SK-N-SH (cell line): Measurements from ENCODE around the gene OS9. TPM values are rescaled to one million over a fixed set of nuclear protein-coding genes. Genes with fewer than 3 reads are reported as not detected.

Source experiments
- CTCF ChIA-PET: fragments of 300-600, 350-600 bp; formaldehyde crosslinking; extraction: SDS; loops from one replicate; lab custom pipeline; 2021; lab: Yijun Ruan, JAX
- POLR2A ChIA-PET: fragments of 350-600 bp; sonication (Branson Sonifier 250); formaldehyde crosslinking; extraction: SDS; loops from one replicate; lab custom pipeline; 2020; ENCODE audit warnings: antibody characterized with exemption, inconsistent platforms; lab: Yijun Ruan, JAX
- DNase-seq: peaks from one replicate; pipeline ENCODE4 v3.0.0; 2012
- H2AFZ ChIP-seq: fragments of 200-600 bp; sonication (generic); 2 replicates; pipeline ENCODE4 v1.8.1; 2016; ENCODE audit warnings: antibody characterized with exemption, mild to moderate bottlenecking, low read depth
- H3F3A ChIP-seq: fragments of 200-600 bp; sonication (generic); replicated peaks from 2 replicates; pipeline ENCODE3; 2016; ENCODE audit warnings: antibody characterized with exemption, mild to moderate bottlenecking; ENCODE audit not compliant: insufficient read depth
- H3K27ac ChIP-seq, 2 experiments: fragments of 200-500 bp in 1 of 2; fragments of 200-600 bp in 1 of 2; sonication (Bioruptor generic) in 1 of 2; sonication (generic), shearing (Covaris generic) in 1 of 2; 2 replicates each; pipeline versions ENCODE4 v1.5.1 to v1.6.1; 2014 to 2016; ENCODE audit warnings: low read depth in 2 of 2, inconsistent platforms in 1 of 2, low read length in 1 of 2, mild to moderate bottlenecking in 1 of 2, mixed read lengths in 1 of 2
- H3K27me3 ChIP-seq: fragments of 200-600 bp; sonication (generic), shearing (Covaris generic); 2 replicates; pipeline ENCODE4 v1.6.1; 2016; ENCODE audit warnings: mixed run types; ENCODE audit not compliant: insufficient read depth
- H3K36me3 ChIP-seq, 2 experiments: fragments of 200-500 bp in 1 of 2; fragments of 200-600 bp in 1 of 2; sonication (Bioruptor generic) in 1 of 2; sonication (generic) in 1 of 2; replicated peaks in 1 of 2; 2 replicates each; pipeline versions ENCODE3 to v1.5.1; 2014 to 2016; ENCODE audit warnings: low read length in 1 of 2, mild to moderate bottlenecking in 1 of 2; ENCODE audit not compliant: insufficient read depth in 2 of 2, control insufficient read depth in 1 of 2
- H3K4me1 ChIP-seq, 2 experiments: fragments of 200-500 bp in 1 of 2; fragments of 200-600 bp in 1 of 2; sonication (Bioruptor generic) in 1 of 2; sonication (generic), shearing (Covaris generic) in 1 of 2; 2 replicates each; pipeline versions ENCODE4 v1.5.1 to v1.6.1; 2014 to 2016; ENCODE audit warnings: low read depth in 1 of 2, low read length in 1 of 2, mixed run types in 1 of 2; ENCODE audit not compliant: insufficient read depth in 2 of 2, control insufficient read depth in 1 of 2
- H3K4me2 ChIP-seq: fragments of 200-600 bp; sonication (generic), shearing (Covaris generic); 2 replicates; pipeline ENCODE4 v1.6.1; 2017; ENCODE audit warnings: mixed run types
- H3K4me3 ChIP-seq, 2 experiments: fragments of 200-500 bp in 1 of 2; fragments of 200-600 bp in 1 of 2; sonication (Bioruptor generic) in 1 of 2; sonication (generic), shearing (Covaris generic) in 1 of 2; 2 replicates each; pipeline versions ENCODE4 v1.5.1 to v1.8.1; 2014 to 2016; ENCODE audit warnings: low read depth in 2 of 2, inconsistent platforms in 1 of 2, low read length in 1 of 2, mild to moderate bottlenecking in 1 of 2, mixed read lengths in 1 of 2, moderate library complexity in 1 of 2
- H3K79me2 ChIP-seq: fragments of 200-600 bp; sonication (generic); 2 replicates; pipeline ENCODE4 v1.8.1; 2017; ENCODE audit warnings: mild to moderate bottlenecking; ENCODE audit not compliant: insufficient read depth
- H3K9ac ChIP-seq: fragments of 200-600 bp; sonication (generic); 2 replicates; pipeline ENCODE4 v1.6.1; 2017; ENCODE audit warnings: mixed run types
- H3K9me2 ChIP-seq: fragments of 200-600 bp; sonication (generic); 2 replicates; pipeline ENCODE4 v1.6.1; 2017; ENCODE audit warnings: mixed run types
- H3K9me3 ChIP-seq: fragments of 200-600 bp; sonication (generic); 2 replicates; pipeline ENCODE4 v1.6.1; 2017; ENCODE audit warnings: mixed run types, mild to moderate bottlenecking, moderate library complexity
- H4K20me1 ChIP-seq: fragments of 200-600 bp; sonication (generic); 2 replicates; pipeline ENCODE4 v1.6.1; 2017; ENCODE audit warnings: mild to moderate bottlenecking, mixed run types; ENCODE audit not compliant: insufficient read depth
- EP300 ChIP-seq, 2 experiments: IDR thresholded peaks; 2 replicates each; pipeline versions ENCODE4 v1.4.0 to v1.6.1; 2012; ENCODE audit warnings: borderline replicate concordance in 1 of 2, low read depth in 1 of 2, low read length in 1 of 2
- EZH2phosphoT487 ChIP-seq: fragments of 200-600 bp; sonication (generic); IDR thresholded peaks from 2 replicates; pipeline ENCODE4 v1.6.1; 2017; ENCODE audit warnings: low read depth, mixed run types, mild to moderate bottlenecking, antibody characterized with exemption, moderate library complexity, borderline replicate concordance
- FOSL2 ChIP-seq: IDR thresholded peaks from 2 replicates; pipeline ENCODE4 v1.4.0; 2012; ENCODE audit warnings: low read depth, mild to moderate bottlenecking, moderate library complexity, borderline replicate concordance
- FOXJ3 ChIP-seq: sonication (generic); formaldehyde crosslinking; IDR thresholded peaks from 2 replicates; pipeline ENCODE4 v1.5.1; 2020; ENCODE audit warnings: mild to moderate bottlenecking, missing genetic modification reagents
- MXI1 ChIP-seq: IDR thresholded peaks from 2 replicates; pipeline ENCODE4 v1.6.1; 2012; ENCODE audit warnings: mild to moderate bottlenecking, low read depth, low read length, improper control_type of control experiment
- RAD21 ChIP-seq: IDR thresholded peaks from 2 replicates; pipeline ENCODE4 v1.6.1; 2012; ENCODE audit warnings: mild to moderate bottlenecking, low read length
- RFX5 ChIP-seq: IDR thresholded peaks from 2 replicates; pipeline ENCODE4 v1.6.1; 2012; ENCODE audit warnings: mild to moderate bottlenecking, improper control_type of control experiment, low read length
- WGBS: methylation state at CpG from one replicate; pipeline ENCODE4 v1.1.6; 2017; ENCODE audit warnings: low lambda C conversion rate; 5-methylcytosine and 5-hydroxymethylcytosine counted together
- polyA plus RNA-seq, 3 experiments: library from polyadenylated mRNA; depleted of rRNA; stranded (reverse); fragments of >200 nt; gene quantifications; 2 replicates each; pipeline ENCODE4 v1.2.3, GENCODE V29; 2012
- TF ChIP-seq, protein P1 (sequence below): IDR thresholded peaks from 2 replicates; pipeline ENCODE4 v1.4.0; 2012; ENCODE audit warnings: low read depth, borderline replicate concordance
- TF ChIP-seq, protein P2 (sequence below): IDR thresholded peaks from 2 replicates; pipeline ENCODE4 v1.4.0; 2012; ENCODE audit warnings: low read depth

OS9 gene
- polyA plus RNA-seq, 1 of the 3 experiments (the other 2 are of a cell fraction): 280 TPM

DNA sequence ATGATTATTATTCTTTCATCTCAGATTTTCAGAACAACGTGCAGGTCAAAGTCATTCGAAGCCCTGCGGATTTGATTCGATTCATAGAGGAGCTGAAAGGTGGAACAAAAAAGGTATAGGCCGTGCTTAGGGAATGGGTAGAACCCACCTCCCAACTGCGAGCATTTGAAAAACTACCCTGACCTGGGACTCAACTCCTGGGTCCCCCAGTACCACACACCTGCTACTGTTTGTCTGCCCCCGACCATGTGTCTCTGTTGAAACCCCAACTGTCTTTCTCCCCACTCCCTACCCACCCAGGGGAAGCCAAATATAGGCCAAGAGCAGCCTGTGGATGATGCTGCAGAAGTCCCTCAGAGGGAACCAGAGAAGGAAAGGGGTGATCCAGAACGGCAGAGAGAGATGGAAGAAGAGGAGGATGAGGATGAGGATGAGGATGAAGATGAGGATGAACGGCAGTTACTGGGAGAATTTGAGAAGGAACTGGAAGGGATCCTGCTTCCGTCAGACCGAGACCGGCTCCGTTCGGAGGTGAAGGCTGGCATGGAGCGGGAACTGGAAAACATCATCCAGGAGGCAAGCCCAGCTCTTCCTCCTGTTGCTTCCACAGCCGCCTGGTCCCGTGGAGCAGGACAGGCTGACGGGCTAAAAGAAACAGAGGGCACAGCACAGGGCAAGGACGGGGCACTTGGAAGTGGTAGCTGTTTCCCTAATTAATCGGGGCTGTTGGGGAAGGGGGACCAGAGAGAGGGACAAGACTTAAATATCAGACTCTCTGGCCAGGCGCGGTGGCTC, 24.1 kb downstream of the OS9 start:
- peaks cover 14 to 43% of the 10 kb centered on the region in 2 experiments for H3K36me3 ChIP-seq
- no peak overlapping the region for H2AFZ ChIP-seq
- WGBS: 94% methylated on average over 22 of the region's 22 CpGs
- ChIA-PET POLR2A (no interaction called here), CTCF (interaction anchor here (1.7 kb wide), 1 partner anchor 135 kb away, joined by 5 read pairs; no protein-coding TSS in a partner anchor)
- no peaks in the 10 kb centered on the region for H3K9me3 ChIP-seq
- no peak overlapping the region for H3K4me3 ChIP-seq
- no peaks in the 10 kb centered on the region for H3K9me2 ChIP-seq
- H3K4me2 ChIP-seq: no peak overlapping the region
- H3K27ac ChIP-seq: no peak overlapping the region
- H3K79me2 ChIP-seq: no peaks in the 10 kb centered on the region
- H3K27me3 ChIP-seq: no peaks in the 10 kb centered on the region
- no peak for DNase-seq
- H3F3A ChIP-seq: peaks cover 2% of the 10 kb centered on the region
- H3K4me1 ChIP-seq: no peaks in the 10 kb centered on the region
- no peak overlapping the region for H3K9ac ChIP-seq
- TF ChIP-seq MXI1: no peak
- H4K20me1 ChIP-seq: no peaks in the 10 kb centered on the region

DNA sequence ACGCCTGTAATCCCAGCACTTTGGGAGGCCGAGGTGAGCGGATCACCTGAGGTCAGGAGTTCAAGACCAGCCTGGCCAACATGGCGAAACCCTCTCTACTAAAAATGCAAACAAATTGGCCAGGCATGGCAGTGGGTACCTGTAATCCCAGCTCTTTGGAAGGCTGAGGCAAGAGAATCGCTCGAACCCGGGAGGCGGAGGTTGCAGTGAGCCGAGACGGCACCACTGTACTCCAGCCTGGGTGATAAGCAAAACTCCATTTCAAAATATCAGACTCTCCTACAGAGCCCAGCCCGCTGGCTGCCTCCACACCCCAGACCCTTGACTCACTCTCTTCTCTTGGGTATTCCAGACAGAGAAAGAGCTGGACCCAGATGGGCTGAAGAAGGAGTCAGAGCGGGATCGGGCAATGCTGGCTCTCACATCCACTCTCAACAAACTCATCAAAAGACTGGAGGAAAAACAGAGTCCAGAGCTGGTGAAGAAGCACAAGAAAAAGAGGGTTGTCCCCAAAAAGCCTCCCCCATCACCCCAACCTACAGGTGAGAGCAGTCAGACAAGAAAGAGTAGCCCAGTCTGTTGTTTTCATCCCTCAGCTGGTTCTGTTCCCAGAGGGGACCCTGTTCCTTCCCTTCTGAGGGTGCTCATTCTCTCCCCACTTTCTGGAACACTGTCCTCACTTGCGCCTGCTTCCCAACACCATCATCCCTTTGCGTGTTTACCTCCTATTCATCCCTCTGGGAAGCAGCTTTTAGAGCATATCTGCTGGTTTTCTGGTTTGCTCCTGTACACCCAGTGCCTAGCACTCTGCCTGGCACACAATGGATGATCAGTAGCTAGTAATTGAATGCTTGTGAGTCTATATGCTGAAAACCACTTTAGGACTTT, 25.0 kb downstream of the OS9 start:
- peaks cover 12 to 43% of the 10 kb centered on the region in 2 experiments for H3K36me3 ChIP-seq
- H3K4me2 ChIP-seq: no peak overlapping the region
- no peaks in the 10 kb centered on the region for H3K9me3 ChIP-seq
- no peaks in the 10 kb centered on the region for H3K79me2 ChIP-seq
- no peak overlapping the region for H3K27ac ChIP-seq
- POLR2A ChIA-PET: no interaction called here
- H3K4me1 ChIP-seq: no peaks in the 10 kb centered on the region
- TF ChIP-seq MXI1 (no peak), FOXJ3 (CRISPR knock-in tag) (no peak), EP300 (IDR thresholded peaks at IDR 0.05; ENCODE audit: borderline replicate concordance in 1 of 2, low read depth in 1 of 2, low read length in 1 of 2) (no peak), RAD21 (no peak), EZH2phosphoT487 (no peak), RFX5 (no peak), FOSL2 (no peak)
- TF ChIP-seq, protein P1, sequence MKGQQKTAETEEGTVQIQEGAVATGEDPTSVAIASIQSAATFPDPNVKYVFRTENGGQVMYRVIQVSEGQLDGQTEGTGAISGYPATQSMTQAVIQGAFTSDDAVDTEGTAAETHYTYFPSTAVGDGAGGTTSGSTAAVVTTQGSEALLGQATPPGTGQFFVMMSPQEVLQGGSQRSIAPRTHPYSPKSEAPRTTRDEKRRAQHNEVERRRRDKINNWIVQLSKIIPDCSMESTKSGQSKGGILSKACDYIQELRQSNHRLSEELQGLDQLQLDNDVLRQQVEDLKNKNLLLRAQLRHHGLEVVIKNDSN: no peak
- TF ChIP-seq, protein P2, sequence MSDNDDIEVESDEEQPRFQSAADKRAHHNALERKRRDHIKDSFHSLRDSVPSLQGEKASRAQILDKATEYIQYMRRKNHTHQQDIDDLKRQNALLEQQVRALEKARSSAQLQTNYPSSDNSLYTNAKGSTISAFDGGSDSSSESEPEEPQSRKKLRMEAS: no peak
- TF ChIP-seq, all 33 proteins: peak for 0
- no peak for DNase-seq
- peaks cover 7% of the 10 kb centered on the region for H3F3A ChIP-seq
- H3K9me2 ChIP-seq: no peaks in the 10 kb centered on the region
- no peak overlapping the region for H2AFZ ChIP-seq
- no peaks in the 10 kb centered on the region for H3K27me3 ChIP-seq
- H3K4me3 ChIP-seq: no peak overlapping the region
- 99% methylated on average over 15 of the region's 15 CpGs for WGBS
- CTCF ChIA-PET: interaction anchor here (1.1 to 9.4 kb wide), 5 partner anchors 17 to 136 kb away, joined by 3 to 133 read pairs (median 5); partner anchors contain the start of gene AGAP2
- no peaks in the 10 kb centered on the region for H4K20me1 ChIP-seq
- H3K9ac ChIP-seq: no peak overlapping the region
